Measurements from ENCODE around the gene TRPV4.

Gene TRPV4

DNA sequence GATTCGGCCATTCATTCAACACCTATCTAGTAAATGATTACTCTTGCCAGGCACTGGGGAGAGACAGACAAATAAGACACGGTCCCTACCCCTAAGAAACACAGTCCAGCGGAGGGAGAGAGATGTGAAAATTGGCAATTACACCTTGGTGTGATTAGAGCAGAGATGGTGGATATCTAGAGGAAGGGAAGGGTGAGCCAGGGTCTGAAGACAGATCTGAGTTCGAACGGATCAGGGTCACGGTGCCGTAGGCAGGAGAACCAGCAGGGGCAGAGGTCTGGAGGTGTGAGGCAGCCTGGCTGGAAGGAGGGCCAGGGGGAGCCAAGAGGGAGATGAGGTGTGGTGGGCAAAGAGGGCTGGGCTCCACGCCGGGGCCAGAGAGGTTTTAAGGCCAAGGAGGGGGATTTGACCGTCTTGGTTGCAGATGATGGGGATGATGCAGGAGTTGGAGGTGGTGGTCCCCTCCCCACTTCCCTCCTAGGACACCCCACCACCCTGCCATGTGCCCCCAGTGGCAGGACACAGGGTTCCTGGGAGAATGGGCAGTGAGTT is 92.4 kb downstream of the TRPV4 start:
- ChIA-PET POLR2A (interaction anchor here (0.6 kb wide), 1 partner anchor 1020 kb away, joined by 5 read pairs; no protein-coding TSS in a partner anchor), CTCF (interaction anchor here (0.6 to 2.1 kb wide), 7 partner anchors 22 to 354 kb away, joined by 3 to 9 read pairs (median 5); no protein-coding TSS in a partner anchor)
- H3K27ac ChIP-seq (ENCODE audit: extremely low read depth, low read depth, low read length): no peak overlapping the region
- H3K4me1 ChIP-seq (ENCODE audit: control insufficient read depth, insufficient read depth, low read length): no peaks in the 10 kb centered on the region
- no peaks in the 10 kb centered on the region for H3K9me3 ChIP-seq (ENCODE audit: control insufficient read depth, insufficient read depth, low read depth, low read length)
- TF ChIP-seq ZNF280C (tag by site-specific recombination; IDR thresholded peaks at IDR 0.05) (no peak), KLF9 (tag by site-specific recombination; IDR thresholded peaks at IDR 0.05; ENCODE audit: low read depth) (no peak), ZBTB48 (tag by site-specific recombination; IDR thresholded peaks at IDR 0.05) (no peak), ZNF677 (tag by site-specific recombination; IDR thresholded peaks at IDR 0.05) (no peak)
- TF ChIP-seq, protein P1, sequence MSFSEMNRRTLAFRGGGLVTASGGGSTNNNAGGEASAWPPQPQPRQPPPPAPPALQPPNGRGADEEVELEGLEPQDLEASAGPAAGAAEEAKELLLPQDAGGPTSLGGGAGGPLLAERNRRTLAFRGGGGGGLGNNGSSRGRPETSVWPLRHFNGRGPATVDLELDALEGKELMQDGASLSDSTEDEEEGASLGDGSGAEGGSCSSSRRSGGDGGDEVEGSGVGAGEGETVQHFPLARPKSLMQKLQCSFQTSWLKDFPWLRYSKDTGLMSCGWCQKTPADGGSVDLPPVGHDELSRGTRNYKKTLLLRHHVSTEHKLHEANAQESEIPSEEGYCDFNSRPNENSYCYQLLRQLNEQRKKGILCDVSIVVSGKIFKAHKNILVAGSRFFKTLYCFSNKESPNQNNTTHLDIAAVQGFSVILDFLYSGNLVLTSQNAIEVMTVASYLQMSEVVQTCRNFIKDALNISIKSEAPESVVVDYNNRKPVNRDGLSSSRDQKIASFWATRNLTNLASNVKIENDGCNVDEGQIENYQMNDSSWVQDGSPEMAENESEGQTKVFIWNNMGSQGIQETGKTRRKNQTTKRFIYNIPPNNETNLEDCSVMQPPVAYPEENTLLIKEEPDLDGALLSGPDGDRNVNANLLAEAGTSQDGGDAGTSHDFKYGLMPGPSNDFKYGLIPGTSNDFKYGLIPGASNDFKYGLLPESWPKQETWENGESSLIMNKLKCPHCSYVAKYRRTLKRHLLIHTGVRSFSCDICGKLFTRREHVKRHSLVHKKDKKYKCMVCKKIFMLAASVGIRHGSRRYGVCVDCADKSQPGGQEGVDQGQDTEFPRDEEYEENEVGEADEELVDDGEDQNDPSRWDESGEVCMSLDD (tag by site-specific recombination; IDR thresholded peaks at IDR 0.05): no peak
- H3K4me3 ChIP-seq (ENCODE audit: low read depth, low read length): no peak overlapping the region
- no peaks in the 10 kb centered on the region for H3K36me3 ChIP-seq (ENCODE audit: control insufficient read depth in 2 of 2, insufficient read depth in 1 of 2, low read length in 2 of 2)

DNA sequence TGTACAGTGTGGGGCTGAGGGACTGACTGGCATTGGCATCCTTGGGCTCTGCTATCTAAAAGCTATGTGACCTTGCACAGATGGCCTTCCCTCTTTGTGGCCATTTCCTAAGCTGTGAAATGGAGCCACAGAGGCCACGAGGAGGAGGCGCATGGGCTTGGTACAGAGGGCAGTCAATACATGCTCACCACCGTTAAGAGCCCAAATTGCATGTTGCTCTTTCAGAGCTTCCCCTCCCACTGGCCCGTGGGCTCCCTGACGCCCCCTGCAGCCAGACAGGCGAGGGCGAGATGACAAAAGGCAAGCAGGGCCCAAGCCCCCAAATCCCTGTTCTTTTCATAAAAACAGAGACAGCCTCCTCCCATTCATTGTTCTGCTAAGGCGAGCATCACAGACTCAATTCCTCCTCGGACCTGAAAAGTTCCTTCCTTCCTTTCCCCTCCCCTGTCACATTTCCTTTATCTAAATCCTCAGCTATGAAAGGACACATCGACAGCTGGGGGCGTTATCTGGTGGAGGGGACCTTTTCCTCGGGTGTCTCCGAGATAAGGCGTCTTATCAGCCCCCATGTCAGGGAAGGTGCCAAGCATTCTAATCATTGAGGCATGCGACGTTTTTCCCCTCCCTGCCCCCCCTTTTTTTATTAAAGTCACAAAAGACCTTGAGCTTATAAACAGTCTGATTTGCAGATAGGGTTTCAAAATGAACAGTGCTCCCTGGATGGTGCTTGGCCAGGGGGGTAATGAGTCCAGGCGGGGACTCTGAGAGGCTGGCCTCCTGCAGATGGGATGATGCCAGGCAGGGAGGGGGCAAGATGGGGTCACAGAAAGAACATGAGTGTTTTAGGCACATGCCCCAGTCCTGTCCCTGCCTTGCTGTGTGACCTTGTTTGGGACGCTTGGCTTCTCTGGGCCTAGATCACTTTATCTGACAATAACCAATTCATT is 93.2 kb downstream of the TRPV4 start:
- Histone ChIP-seq H3K27ac (ENCODE audit: extremely low read depth, low read depth, low read length) (no peak overlapping the region), H3K4me3 (ENCODE audit: low read depth, low read length) (no peak overlapping the region), H3K9me3 (ENCODE audit: control insufficient read depth, insufficient read depth, low read depth, low read length) (no peaks in the 10 kb centered on the region), H3K4me1 (ENCODE audit: control insufficient read depth, insufficient read depth, low read length) (no peaks in the 10 kb centered on the region), H3K36me3 (ENCODE audit: control insufficient read depth in 2 of 2, insufficient read depth in 1 of 2, low read length in 2 of 2) (no peaks in the 10 kb centered on the region)
- ChIA-PET CTCF (interaction anchor here (0.6 to 2.1 kb wide), 17 partner anchors 8 to 361 kb away, joined by 3 to 9 read pairs (median 3); no protein-coding TSS in a partner anchor), POLR2A (interaction anchor here (0.6 to 1.0 kb wide), 2 partner anchors 142 to 1021 kb away, joined by 4 to 5 read pairs; no protein-coding TSS in a partner anchor)
- TF ChIP-seq ZNF341 (tag by site-specific recombination; IDR thresholded peaks at IDR 0.05; ENCODE audit: low read depth) (no peak), GLIS1 (tag by site-specific recombination; IDR thresholded peaks at IDR 0.05) (peak; percentile 29; the same call in 1 of the 2 replicates), ZNF654 (tag by site-specific recombination; IDR thresholded peaks at IDR 0.05; ENCODE audit: low read depth) (0 out of 2 replicates have a peak, but pooled peaks have one; percentile 7), ZNF768 (tag by site-specific recombination; IDR thresholded peaks at IDR 0.05) (peak; percentile 60; the same call in 1 of the 2 replicates), ZFHX2 (tag by site-specific recombination; conservative IDR thresholded peaks at IDR 0.05) (peak; percentile 40; the same call in 1 of the 2 replicates), ZNF132 (tag by site-specific recombination; IDR thresholded peaks at IDR 0.05; ENCODE audit: borderline replicate concordance) (no peak), EGR2 (tag by site-specific recombination; IDR thresholded peaks at IDR 0.05; ENCODE audit: low read depth) (0 out of 2 replicates have a peak, but pooled peaks have one; percentile 28)
- TF ChIP-seq, protein P2, sequence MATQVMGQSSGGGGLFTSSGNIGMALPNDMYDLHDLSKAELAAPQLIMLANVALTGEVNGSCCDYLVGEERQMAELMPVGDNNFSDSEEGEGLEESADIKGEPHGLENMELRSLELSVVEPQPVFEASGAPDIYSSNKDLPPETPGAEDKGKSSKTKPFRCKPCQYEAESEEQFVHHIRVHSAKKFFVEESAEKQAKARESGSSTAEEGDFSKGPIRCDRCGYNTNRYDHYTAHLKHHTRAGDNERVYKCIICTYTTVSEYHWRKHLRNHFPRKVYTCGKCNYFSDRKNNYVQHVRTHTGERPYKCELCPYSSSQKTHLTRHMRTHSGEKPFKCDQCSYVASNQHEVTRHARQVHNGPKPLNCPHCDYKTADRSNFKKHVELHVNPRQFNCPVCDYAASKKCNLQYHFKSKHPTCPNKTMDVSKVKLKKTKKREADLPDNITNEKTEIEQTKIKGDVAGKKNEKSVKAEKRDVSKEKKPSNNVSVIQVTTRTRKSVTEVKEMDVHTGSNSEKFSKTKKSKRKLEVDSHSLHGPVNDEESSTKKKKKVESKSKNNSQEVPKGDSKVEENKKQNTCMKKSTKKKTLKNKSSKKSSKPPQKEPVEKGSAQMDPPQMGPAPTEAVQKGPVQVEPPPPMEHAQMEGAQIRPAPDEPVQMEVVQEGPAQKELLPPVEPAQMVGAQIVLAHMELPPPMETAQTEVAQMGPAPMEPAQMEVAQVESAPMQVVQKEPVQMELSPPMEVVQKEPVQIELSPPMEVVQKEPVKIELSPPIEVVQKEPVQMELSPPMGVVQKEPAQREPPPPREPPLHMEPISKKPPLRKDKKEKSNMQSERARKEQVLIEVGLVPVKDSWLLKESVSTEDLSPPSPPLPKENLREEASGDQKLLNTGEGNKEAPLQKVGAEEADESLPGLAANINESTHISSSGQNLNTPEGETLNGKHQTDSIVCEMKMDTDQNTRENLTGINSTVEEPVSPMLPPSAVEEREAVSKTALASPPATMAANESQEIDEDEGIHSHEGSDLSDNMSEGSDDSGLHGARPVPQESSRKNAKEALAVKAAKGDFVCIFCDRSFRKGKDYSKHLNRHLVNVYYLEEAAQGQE (tag by site-specific recombination; IDR thresholded peaks at IDR 0.05): no peak
- TF ChIP-seq, protein P3, sequence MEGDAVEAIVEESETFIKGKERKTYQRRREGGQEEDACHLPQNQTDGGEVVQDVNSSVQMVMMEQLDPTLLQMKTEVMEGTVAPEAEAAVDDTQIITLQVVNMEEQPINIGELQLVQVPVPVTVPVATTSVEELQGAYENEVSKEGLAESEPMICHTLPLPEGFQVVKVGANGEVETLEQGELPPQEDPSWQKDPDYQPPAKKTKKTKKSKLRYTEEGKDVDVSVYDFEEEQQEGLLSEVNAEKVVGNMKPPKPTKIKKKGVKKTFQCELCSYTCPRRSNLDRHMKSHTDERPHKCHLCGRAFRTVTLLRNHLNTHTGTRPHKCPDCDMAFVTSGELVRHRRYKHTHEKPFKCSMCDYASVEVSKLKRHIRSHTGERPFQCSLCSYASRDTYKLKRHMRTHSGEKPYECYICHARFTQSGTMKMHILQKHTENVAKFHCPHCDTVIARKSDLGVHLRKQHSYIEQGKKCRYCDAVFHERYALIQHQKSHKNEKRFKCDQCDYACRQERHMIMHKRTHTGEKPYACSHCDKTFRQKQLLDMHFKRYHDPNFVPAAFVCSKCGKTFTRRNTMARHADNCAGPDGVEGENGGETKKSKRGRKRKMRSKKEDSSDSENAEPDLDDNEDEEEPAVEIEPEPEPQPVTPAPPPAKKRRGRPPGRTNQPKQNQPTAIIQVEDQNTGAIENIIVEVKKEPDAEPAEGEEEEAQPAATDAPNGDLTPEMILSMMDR (tag by site-specific recombination; IDR thresholded peaks at IDR 0.05): peak; percentile 58; the same call in 1 of the 2 replicates
